ENCODE data around the gene RNF207. TPM values are rescaled to one million over a fixed set of nuclear protein-coding genes. Genes with fewer than 3 reads are reported as not detected.

The RNF207 gene
- total and polyA plus RNA-seq, 2 experiments from 2014 or later, result 29.3 to 30.9 TPM

DNA sequence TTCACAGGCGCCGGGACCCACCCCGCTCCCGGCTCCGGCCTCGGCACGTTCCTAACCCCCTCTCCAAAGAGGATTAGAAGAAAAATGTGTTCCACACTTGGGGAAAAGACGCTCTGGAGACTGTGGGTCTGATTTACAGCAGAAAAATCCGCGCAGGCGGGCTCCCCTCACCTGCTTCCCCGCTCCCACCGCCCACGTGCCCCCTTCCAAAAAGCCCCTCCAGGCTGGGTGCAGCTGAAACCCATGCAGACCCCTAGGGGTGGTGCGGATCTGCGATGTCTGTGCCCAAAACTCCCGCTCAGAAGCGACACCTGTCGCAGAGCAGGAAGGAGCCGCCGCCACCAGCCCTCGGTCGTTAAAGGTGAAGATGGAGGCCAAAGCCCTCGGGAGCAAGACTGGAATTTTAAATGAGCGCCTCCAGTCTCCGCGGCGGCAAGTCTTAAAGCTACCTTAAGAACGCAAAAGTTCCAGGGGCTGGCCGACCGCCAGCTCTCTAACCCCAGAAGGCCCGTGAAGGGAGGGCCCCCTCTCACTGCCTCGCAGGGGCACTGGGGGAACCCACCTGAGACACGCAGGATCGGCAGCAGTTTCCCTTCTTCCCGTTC lies 25.1 kb upstream of the RNF207 start:
- peaks cover 14% of the 10 kb centered on the region for H4K20me1 ChIP-seq (ENCODE audit: insufficient read depth, poor library complexity, severe bottlenecking)
- no peaks in the 10 kb centered on the region for H3K79me2 ChIP-seq
- H3K9me2 ChIP-seq (replicated peaks; ENCODE audit: insufficient read depth), result no peaks in the 10 kb centered on the region
- DNase-seq (ENCODE audit: low spot score), result peak; percentile 31
- H3K4me2 ChIP-seq, result peak overlapping the region; percentile 74
- H3K4me3 ChIP-seq, result no peak overlapping the region
- WGBS (ENCODE audit: low lambda C conversion rate, missing lambda C conversion rate), result 7% methylated on average over 34 of the region's 36 CpGs
- peak; percentile 85 for TF ChIP-seq EZH2 (IDR thresholded peaks at IDR 0.05; ENCODE audit: borderline replicate concordance)
- TF ChIP-seq, protein P1, sequence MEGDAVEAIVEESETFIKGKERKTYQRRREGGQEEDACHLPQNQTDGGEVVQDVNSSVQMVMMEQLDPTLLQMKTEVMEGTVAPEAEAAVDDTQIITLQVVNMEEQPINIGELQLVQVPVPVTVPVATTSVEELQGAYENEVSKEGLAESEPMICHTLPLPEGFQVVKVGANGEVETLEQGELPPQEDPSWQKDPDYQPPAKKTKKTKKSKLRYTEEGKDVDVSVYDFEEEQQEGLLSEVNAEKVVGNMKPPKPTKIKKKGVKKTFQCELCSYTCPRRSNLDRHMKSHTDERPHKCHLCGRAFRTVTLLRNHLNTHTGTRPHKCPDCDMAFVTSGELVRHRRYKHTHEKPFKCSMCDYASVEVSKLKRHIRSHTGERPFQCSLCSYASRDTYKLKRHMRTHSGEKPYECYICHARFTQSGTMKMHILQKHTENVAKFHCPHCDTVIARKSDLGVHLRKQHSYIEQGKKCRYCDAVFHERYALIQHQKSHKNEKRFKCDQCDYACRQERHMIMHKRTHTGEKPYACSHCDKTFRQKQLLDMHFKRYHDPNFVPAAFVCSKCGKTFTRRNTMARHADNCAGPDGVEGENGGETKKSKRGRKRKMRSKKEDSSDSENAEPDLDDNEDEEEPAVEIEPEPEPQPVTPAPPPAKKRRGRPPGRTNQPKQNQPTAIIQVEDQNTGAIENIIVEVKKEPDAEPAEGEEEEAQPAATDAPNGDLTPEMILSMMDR (IDR thresholded peaks at IDR 0.05; ENCODE audit: poor library complexity), result no peak
- H3K27me3 ChIP-seq, result peaks cover 52% of the 10 kb centered on the region
- H3K4me1 ChIP-seq (ENCODE audit: insufficient read depth), result peaks cover 12% of the 10 kb centered on the region
- no peak overlapping the region for H3K27ac ChIP-seq
- no peak overlapping the region for H2AFZ ChIP-seq
- no peaks in the 10 kb centered on the region for H3K36me3 ChIP-seq (replicated peaks; ENCODE audit: insufficient read depth, low read depth)
- no peaks in the 10 kb centered on the region for H3K9me3 ChIP-seq (ENCODE audit: low read depth)

DNA sequence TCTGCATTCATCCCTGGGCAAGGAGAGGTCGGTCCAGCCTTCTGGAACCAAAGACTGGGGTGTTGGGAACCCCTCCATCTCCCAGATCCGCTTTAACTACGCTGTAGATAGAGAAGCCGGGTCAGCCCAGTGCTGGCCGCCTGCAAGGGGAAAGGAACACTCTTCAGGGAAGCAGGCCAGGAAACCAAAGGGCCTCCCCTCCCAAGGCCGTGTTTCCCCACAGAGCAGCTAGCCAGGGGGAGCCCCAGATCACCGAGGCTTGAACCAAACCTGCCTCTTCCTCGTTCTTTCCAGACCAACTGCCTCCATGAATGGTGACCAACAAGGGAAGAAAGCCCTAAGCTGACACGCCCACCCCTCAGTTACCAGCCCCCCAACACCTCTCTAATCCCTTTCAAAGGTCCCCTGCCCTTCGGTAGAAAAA lies 24.6 kb upstream of the RNF207 start:
- peak overlapping the region; percentile 74 for H3K4me2 ChIP-seq
- H3K9me3 ChIP-seq (ENCODE audit: low read depth), result no peaks in the 10 kb centered on the region
- H3K27me3 ChIP-seq, result peaks cover 47% of the 10 kb centered on the region
- no peak overlapping the region for H3K4me3 ChIP-seq
- H3K9me2 ChIP-seq (replicated peaks; ENCODE audit: insufficient read depth), result no peaks in the 10 kb centered on the region
- DNase-seq (ENCODE audit: low spot score), result no peak
- H3K36me3 ChIP-seq (replicated peaks; ENCODE audit: insufficient read depth, low read depth), result no peaks in the 10 kb centered on the region
- TF ChIP-seq, protein P1 (IDR thresholded peaks at IDR 0.05; ENCODE audit: poor library complexity), result no peak
- TF ChIP-seq EZH2 (IDR thresholded peaks at IDR 0.05; ENCODE audit: borderline replicate concordance), result no peak
- no peak for TF ChIP-seq EZH2phosphoT487 (IDR thresholded peaks at IDR 0.05; ENCODE audit: low read depth, severe bottlenecking, unreplicated experiment)
- no peak overlapping the region for H3K27ac ChIP-seq
- H4K20me1 ChIP-seq (ENCODE audit: insufficient read depth, poor library complexity, severe bottlenecking), result peaks cover 17% of the 10 kb centered on the region
- no peaks in the 10 kb centered on the region for H3K79me2 ChIP-seq
- peaks cover 12% of the 10 kb centered on the region for H3K4me1 ChIP-seq (ENCODE audit: insufficient read depth)
- WGBS (ENCODE audit: low lambda C conversion rate, missing lambda C conversion rate), result 40% methylated on average over 9 of the region's 10 CpGs
- no peak overlapping the region for H2AFZ ChIP-seq

DNA sequence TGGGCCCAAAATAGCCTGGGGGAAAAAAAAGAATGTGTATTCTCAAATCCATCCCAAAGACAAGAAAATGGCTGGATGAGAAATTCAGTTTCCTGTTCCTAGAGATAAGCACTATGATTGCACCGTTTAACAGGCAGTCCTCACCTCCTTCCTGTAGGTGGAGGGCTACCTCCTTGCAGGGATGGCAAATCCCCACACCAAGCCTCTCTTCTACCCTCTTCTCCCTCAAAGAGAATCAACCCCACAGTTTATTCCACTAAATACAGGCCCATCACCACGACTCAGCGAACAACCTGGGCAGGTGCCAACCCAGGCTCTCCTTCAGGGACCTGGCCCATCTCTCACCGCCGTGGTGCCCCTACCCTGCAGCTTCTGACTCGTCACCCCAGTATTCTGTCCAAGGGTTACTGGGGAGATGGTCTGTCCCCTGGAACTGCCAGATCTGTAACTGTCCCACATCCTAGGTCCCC lies 22.4 kb upstream of the RNF207 start:
- TF ChIP-seq EZH2 (IDR thresholded peaks at IDR 0.05; ENCODE audit: borderline replicate concordance) (no peak), EZH2phosphoT487 (IDR thresholded peaks at IDR 0.05; ENCODE audit: low read depth, severe bottlenecking, unreplicated experiment) (no peak)
- TF ChIP-seq, protein P1 (IDR thresholded peaks at IDR 0.05; ENCODE audit: poor library complexity), result no peak
- H3K27me3 ChIP-seq, result peaks cover 25% of the 10 kb centered on the region
- H3K79me2 ChIP-seq, result peaks cover 4% of the 10 kb centered on the region
- H3K27ac ChIP-seq, result no peak overlapping the region
- H3K9me3 ChIP-seq (ENCODE audit: low read depth), result no peaks in the 10 kb centered on the region
- H3K9me2 ChIP-seq (replicated peaks; ENCODE audit: insufficient read depth), result no peaks in the 10 kb centered on the region
- H3K4me1 ChIP-seq (ENCODE audit: insufficient read depth), result peaks cover 12% of the 10 kb centered on the region
- no peak overlapping the region for H2AFZ ChIP-seq
- no peak for DNase-seq (ENCODE audit: low spot score)
- H3K4me3 ChIP-seq, result no peak overlapping the region
- H4K20me1 ChIP-seq (ENCODE audit: insufficient read depth, poor library complexity, severe bottlenecking), result peaks cover 36% of the 10 kb centered on the region
- 74% methylated on average over 6 of the region's 6 CpGs for WGBS (ENCODE audit: low lambda C conversion rate, missing lambda C conversion rate)
- H3K36me3 ChIP-seq (replicated peaks; ENCODE audit: insufficient read depth, low read depth), result no peaks in the 10 kb centered on the region
- H3K4me2 ChIP-seq, result no peak overlapping the region
